Parathyroid adenoma (tissue), 2 donors: ENCODE results near the gene CMTM3.
"Not testable (repeated sequence)": the region's sequence is repeated elsewhere in the genome, so short reads cannot be mapped to it uniquely, and the experiment has no call there.

Experiments used
- H2AFZ ChIP-seq: fragments of 300-600 bp; sonication (generic); one replicate; pipeline ENCODE4 v1.7.0; 2017; ENCODE audit warnings: antibody characterized with exemption, mild to moderate bottlenecking
- H3K27ac ChIP-seq: fragments of 300-600 bp; sonication (generic); one replicate; pipeline ENCODE4 v1.7.0; 2017
- H3K27me3 ChIP-seq: fragments of 300-600 bp; sonication (generic); one replicate; pipeline ENCODE4 v1.7.0; 2017; ENCODE audit warnings: low read length; ENCODE audit not compliant: control insufficient read depth, insufficient read depth
- H3K36me3 ChIP-seq: fragments of 300-600 bp; sonication (generic); one replicate; pipeline ENCODE4 v1.7.0; 2017; ENCODE audit warnings: low read length; ENCODE audit not compliant: control insufficient read depth, insufficient read depth
- H3K4me1 ChIP-seq: fragments of 300-600 bp; sonication (generic); one replicate; pipeline ENCODE4 v1.7.0; 2017; ENCODE audit warnings: control low read depth
- H3K4me2 ChIP-seq: fragments of 300-600 bp; sonication (generic); one replicate; pipeline ENCODE4 v1.7.0; 2017; ENCODE audit warnings: low read length
- H3K4me3 ChIP-seq: fragments of 300-600 bp; sonication (generic); one replicate; pipeline ENCODE4 v1.7.0; 2017; ENCODE audit warnings: low read depth, low read length
- H3K79me2 ChIP-seq: fragments of 300-600 bp; sonication (generic); one replicate; pipeline ENCODE4 v1.7.0; 2017; ENCODE audit warnings: control low read depth
- H3K9ac ChIP-seq: fragments of 300-600 bp; sonication (generic); one replicate; pipeline ENCODE4 v1.7.0; 2017; ENCODE audit warnings: mild to moderate bottlenecking
- H3K9me3 ChIP-seq: fragments of 300-600 bp; sonication (generic); one replicate; pipeline ENCODE4 v1.7.0; 2017; ENCODE audit warnings: low read length; ENCODE audit not compliant: control insufficient read depth
- TF ChIP-seq, protein P1 (sequence below): fragments of 300-600 bp; sonication (generic); IDR thresholded peaks from one replicate; pipeline ENCODE4 v1.7.0; 2017; ENCODE audit warnings: antibody characterized with exemption, mild to moderate bottlenecking
- donor health status: primary hyperparathyroidism.

The CMTM3 gene

DNA sequence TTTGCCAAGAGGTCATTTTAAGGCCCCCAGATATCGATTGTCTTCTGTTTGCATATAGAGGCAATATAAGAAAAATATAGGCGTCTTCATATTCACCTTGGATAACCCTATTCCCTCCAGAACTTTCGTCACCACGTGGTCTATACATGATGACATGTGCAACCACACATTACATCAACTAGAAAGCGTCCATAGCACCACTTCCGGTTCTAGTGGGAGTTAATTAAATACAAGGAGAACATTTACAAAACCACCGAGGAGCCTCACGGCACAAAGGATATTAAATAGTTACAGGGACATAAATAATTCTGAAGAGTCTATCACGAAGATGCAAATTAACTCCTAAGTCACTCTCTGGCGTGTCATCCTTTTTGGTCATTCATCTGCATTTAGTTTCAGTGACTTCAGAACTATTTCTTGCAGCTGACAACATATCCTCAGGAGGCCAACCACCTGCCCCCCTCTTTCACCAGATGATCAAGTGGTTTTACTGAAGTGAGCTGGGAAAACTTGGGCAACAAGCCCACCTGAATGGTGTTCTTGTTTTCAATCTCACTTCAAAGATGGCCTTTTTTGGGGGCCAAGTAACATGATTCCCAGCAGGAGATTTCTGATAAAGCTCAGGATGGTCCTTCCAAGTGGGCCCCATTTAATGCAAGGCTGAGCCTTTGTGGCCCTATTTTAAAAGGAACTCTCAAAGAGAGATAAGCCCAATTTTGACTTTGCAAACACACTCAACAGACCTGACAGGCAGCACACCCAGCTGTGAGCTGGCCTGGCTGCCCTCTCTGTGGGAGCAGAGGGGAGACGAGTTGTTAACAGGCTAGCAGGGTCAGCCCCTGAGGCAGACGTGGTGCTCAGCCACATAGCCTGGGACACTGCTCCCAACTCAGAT lies 15.3 kb downstream of the CMTM3 start:
- H3K4me2 ChIP-seq: no peak overlapping the region
- H3K4me3 ChIP-seq: no peak overlapping the region
- H3K9me3 ChIP-seq: no peaks in the 10 kb centered on the region
- H3K79me2 ChIP-seq: peaks cover 7% of the 10 kb centered on the region
- H3K27ac ChIP-seq: no peak overlapping the region
- no peak overlapping the region for H2AFZ ChIP-seq
- H3K9ac ChIP-seq: no peak overlapping the region
- H3K36me3 ChIP-seq: no peaks in the 10 kb centered on the region
- H3K27me3 ChIP-seq: no peaks in the 10 kb centered on the region
- TF ChIP-seq, protein P1, sequence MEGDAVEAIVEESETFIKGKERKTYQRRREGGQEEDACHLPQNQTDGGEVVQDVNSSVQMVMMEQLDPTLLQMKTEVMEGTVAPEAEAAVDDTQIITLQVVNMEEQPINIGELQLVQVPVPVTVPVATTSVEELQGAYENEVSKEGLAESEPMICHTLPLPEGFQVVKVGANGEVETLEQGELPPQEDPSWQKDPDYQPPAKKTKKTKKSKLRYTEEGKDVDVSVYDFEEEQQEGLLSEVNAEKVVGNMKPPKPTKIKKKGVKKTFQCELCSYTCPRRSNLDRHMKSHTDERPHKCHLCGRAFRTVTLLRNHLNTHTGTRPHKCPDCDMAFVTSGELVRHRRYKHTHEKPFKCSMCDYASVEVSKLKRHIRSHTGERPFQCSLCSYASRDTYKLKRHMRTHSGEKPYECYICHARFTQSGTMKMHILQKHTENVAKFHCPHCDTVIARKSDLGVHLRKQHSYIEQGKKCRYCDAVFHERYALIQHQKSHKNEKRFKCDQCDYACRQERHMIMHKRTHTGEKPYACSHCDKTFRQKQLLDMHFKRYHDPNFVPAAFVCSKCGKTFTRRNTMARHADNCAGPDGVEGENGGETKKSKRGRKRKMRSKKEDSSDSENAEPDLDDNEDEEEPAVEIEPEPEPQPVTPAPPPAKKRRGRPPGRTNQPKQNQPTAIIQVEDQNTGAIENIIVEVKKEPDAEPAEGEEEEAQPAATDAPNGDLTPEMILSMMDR: no peak
- peaks cover 29% of the 10 kb centered on the region for H3K4me1 ChIP-seq

DNA sequence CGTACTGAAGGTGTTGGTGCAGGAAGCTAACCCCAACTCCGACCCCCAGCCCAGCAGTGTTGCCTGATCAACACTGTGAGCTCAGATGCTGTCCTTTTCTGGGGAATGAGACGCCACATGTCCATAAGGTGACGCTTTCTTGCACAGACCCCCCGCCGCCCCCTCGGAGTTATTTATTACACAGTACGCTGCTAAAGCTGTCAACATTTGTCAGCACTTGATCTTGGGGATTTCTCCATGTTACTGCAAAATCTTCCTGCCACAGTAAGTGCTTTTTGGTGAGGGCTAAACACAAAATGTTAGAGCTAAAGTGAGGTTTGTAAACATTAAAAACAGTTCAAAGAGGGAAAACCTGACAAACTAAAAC lies 15.9 kb downstream of the CMTM3 start:
- Histone ChIP-seq H3K9me3 (no peaks in the 10 kb centered on the region), H3K27ac (no peak overlapping the region), H3K9ac (no peak overlapping the region), H3K4me3 (no peak overlapping the region), H3K4me1 (peaks cover 29% of the 10 kb centered on the region), H3K36me3 (no peaks in the 10 kb centered on the region), H3K27me3 (no peaks in the 10 kb centered on the region), H2AFZ (no peak overlapping the region), H3K79me2 (peaks cover 3% of the 10 kb centered on the region), H3K4me2 (no peak overlapping the region)
- TF ChIP-seq, protein P1: no peak

DNA sequence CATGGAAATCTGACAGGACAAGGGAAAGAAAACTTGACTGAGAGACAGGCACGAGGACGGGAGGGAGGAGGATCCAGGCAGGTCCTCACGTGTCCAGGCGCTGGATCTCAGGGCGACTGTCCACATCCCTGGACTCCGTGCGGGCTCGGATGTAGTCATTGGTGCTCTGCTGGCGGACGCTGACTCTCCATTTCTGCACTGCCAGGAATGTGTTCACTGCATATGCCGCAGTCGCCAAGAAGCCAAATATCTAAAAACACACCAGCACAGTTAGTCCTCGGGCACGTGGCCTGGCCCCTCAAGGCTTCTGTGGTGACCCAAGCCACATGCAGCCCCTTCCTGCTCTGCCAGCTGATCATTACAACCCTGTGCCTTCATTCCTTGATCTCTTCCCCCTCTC lies 17.5 kb downstream of the CMTM3 start:
- H2AFZ ChIP-seq: no peak overlapping the region
- no peaks in the 10 kb centered on the region for H3K9me3 ChIP-seq
- no peaks in the 10 kb centered on the region for H3K27me3 ChIP-seq
- H3K4me2 ChIP-seq: no peak overlapping the region
- no peak overlapping the region for H3K9ac ChIP-seq
- TF ChIP-seq, protein P1: no peak
- no peak overlapping the region for H3K27ac ChIP-seq
- H3K4me1 ChIP-seq: peaks cover 22% of the 10 kb centered on the region
- no peaks in the 10 kb centered on the region for H3K36me3 ChIP-seq
- H3K4me3 ChIP-seq: no peak overlapping the region
- H3K79me2 ChIP-seq: no peaks in the 10 kb centered on the region

DNA sequence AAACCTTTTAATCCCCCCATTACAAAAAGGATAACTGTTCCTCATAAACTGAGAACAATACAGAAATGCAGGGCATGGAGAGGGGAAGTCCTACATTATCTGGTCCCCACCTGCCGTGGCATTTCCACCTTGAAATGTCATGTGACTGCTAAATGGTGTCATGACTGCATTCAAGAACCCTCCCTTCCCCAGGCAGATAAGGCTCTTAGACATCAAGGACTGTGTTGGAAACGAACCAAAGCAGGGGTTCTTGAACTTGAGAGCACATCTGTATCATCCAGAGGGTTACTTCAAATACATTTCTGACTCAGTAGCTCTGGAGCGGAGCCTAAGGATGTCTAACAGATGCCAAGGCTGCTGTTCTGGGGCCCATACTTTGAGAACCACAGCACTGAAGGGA lies 18.4 kb downstream of the CMTM3 start:
- H2AFZ ChIP-seq: no peak overlapping the region
- H3K4me3 ChIP-seq: no peak overlapping the region
- H3K27ac ChIP-seq: no peak overlapping the region
- H3K4me1 ChIP-seq: peaks cover 14% of the 10 kb centered on the region
- no peaks in the 10 kb centered on the region for H3K36me3 ChIP-seq
- no peaks in the 10 kb centered on the region for H3K27me3 ChIP-seq
- TF ChIP-seq, protein P1: no peak
- H3K79me2 ChIP-seq: no peaks in the 10 kb centered on the region
- no peaks in the 10 kb centered on the region for H3K9me3 ChIP-seq
- H3K4me2 ChIP-seq: no peak overlapping the region
- no peak overlapping the region for H3K9ac ChIP-seq

DNA sequence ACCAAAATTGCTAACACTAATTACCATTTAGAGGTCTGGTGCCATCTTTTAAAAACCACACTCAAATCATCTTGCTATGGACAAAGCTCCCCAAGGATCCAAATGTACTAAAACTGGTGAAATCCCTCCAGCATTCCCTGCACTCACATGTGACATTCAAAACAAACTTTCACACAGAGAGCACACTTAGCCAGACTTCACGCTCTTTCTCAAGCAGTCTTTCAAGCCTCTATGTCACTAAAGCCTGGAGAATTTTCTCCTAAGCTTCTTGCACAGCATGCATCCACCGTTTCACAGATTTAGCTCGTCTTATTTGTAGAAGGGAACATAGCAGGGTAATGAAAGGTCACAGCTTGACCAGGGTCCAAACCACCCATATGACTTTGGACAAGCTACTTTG lies 19.3 kb downstream of the CMTM3 start:
- Histone ChIP-seq H3K27ac (no peak overlapping the region), H3K9me3 (no peaks in the 10 kb centered on the region), H3K4me3 (no peak overlapping the region), H3K27me3 (no peaks in the 10 kb centered on the region), H3K79me2 (no peaks in the 10 kb centered on the region), H3K4me2 (no peak overlapping the region), H3K36me3 (no peaks in the 10 kb centered on the region), H3K9ac (no peak overlapping the region), H3K4me1 (peaks cover 5% of the 10 kb centered on the region), H2AFZ (no peak overlapping the region)
- TF ChIP-seq, protein P1: no peak

DNA sequence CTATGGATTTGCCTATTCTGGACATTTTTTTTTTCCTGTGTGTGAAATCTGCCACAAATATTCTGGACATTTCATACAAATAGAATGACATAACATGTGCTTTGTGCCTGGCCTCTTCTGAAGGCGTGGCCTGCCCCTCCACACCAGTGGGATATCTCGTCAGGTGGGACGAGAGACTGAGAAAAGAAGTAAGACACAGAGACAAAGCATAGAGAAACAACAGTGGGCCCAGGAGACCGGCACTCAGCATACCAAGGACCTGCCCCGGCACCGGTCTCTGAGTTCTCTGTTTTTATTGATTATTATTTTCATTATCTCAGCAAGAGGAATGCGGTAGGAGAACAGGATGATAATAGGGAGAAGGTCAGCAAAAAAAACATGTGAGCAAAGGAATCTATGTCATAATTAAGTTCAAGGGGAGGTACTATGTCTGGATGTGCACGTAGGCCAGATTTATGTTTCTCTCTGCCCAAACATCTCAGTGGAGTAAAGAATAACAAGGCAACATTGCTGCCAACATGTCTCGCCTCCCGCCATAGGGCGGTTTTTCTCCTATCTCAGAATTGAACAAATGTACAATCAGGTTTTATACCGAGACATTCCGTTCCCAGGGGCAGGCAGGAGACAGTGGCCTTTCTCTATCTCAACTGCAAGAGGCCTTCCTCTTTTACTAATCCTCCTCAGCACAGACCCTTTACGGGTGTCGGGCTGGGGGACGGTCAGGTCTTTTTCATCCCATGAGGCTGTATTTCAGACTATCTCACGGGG lies 23.3 kb downstream of the CMTM3 start:
- peaks cover 12% of the 10 kb centered on the region for H3K79me2 ChIP-seq
- not testable (repeated sequence) for H2AFZ ChIP-seq, H3K36me3 ChIP-seq, H3K4me2 ChIP-seq, H3K4me3 ChIP-seq, H3K27me3 ChIP-seq, H3K4me1 ChIP-seq, H3K9me3 ChIP-seq, H3K9ac ChIP-seq, H3K27ac ChIP-seq
